Chondrocyte (in vitro differentiated cells): Measurements from ENCODE around the gene RAI2. TPM values are rescaled to one million over a fixed set of nuclear protein-coding genes. Genes with fewer than 3 reads are reported as not detected.
A peak's percentile ranks its signal among the peaks of the same experiment; 100 is the strongest.

Experiments used
- DNase-seq: peaks from one replicate; pipeline ENCODE4 v3.0.0; 2021; ENCODE audit warnings: mixed read lengths, low spot score
- H3K27ac Mint-ChIP-seq: one replicate; pipeline ENCODE4 v1.8.0; 2021; ENCODE audit warnings: mild to moderate bottlenecking, moderate library complexity, mixed read lengths; ENCODE audit not compliant: unreplicated experiment
- H3K27me3 Mint-ChIP-seq: 2 replicates; pipeline ENCODE4 v1.8.0; 2021; ENCODE audit warnings: low read depth, mixed read lengths
- H3K36me3 Mint-ChIP-seq: 2 replicates; pipeline ENCODE4 v1.8.0; 2021; ENCODE audit warnings: low read depth, mixed read lengths
- H3K4me1 Mint-ChIP-seq: 2 replicates; pipeline ENCODE4 v1.8.0; 2021; ENCODE audit warnings: low read depth, mild to moderate bottlenecking, mixed read lengths
- H3K4me3 Mint-ChIP-seq: one replicate; pipeline ENCODE4 v1.8.0; 2021; ENCODE audit warnings: mild to moderate bottlenecking, moderate library complexity, mixed read lengths; ENCODE audit not compliant: unreplicated experiment
- H3K9me3 Mint-ChIP-seq: 2 replicates; pipeline ENCODE4 v1.8.0; 2021; ENCODE audit warnings: low read depth, mixed read lengths
- long read RNA-seq: library from polyadenylated mRNA; stranded (forward); transcript quantifications from one replicate; pipeline ENCODE4 v2.0.0, GENCODE V29; 2021
- total RNA-seq: library from RNA; stranded (reverse); gene quantifications from 3 replicates; pipeline ENCODE4 v1.2.1, GENCODE V29; 2021
- TF ChIP-seq, protein P1 (sequence below): fragments of 200-600 bp; sonication (generic); IDR thresholded peaks from 2 replicates; pipeline ENCODE4 v1.5.0; 2021; ENCODE audit warnings: antibody characterized with exemption, mild to moderate bottlenecking, moderate library complexity

Gene RAI2
- 0.85 to 0.97 TPM (median 0.87 TPM) in 3 replicates for total RNA-seq
- long read RNA-seq, partial matches to known transcripts = 0 of 4 reads
- long read RNA-seq, other reads (novel, unspliced or antisense) = 4 of 4 reads

DNA sequence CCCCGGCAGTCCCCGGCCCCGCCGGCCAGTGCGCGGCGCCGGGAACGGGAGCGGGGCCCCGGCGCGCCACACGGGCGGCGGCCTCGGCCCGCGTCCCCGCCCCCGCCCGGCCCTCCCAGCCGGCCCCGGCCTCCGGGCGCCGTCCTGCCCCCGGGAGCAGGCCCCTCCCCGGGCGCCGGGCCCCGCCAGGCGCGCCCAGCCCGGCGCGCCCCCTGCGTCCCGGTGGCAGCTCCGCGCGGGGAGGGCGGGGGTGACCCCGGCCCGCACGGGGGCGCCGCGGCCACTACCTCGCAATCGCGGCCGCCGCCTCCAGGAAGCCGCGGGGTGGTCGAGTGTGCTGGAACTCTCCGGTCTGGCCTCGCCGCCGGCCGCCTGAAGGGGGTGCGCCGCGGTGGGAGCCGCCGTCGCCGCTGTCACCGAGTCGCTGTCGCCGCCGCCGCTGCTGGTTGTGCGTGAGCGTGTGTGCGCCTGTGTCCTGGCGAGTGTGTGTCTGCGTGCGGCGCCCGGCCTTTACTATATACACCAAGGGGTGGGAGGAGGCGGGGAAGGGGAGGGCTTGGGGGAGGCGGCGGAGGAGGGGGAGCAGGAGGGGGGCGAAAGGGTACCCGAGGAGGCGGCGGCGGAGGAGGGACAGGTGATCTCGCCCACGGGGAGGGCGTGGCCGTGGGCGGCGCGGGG, at the start of gene RAI2:
RAI2 (minus strand) TSS at position 488 of the 678 bp plus-strand sequence. CDS start 59,288 bp downstream, outside the sequence.
- no peaks in the 10 kb centered on the region for H3K36me3 Mint-ChIP-seq
- H3K4me3 Mint-ChIP-seq = peak within 1 kb of the TSS; percentile 60
- DNase-seq = no peak
- peaks cover 67% of the 10 kb centered on the region for H3K27me3 Mint-ChIP-seq
- TF ChIP-seq, protein P1, sequence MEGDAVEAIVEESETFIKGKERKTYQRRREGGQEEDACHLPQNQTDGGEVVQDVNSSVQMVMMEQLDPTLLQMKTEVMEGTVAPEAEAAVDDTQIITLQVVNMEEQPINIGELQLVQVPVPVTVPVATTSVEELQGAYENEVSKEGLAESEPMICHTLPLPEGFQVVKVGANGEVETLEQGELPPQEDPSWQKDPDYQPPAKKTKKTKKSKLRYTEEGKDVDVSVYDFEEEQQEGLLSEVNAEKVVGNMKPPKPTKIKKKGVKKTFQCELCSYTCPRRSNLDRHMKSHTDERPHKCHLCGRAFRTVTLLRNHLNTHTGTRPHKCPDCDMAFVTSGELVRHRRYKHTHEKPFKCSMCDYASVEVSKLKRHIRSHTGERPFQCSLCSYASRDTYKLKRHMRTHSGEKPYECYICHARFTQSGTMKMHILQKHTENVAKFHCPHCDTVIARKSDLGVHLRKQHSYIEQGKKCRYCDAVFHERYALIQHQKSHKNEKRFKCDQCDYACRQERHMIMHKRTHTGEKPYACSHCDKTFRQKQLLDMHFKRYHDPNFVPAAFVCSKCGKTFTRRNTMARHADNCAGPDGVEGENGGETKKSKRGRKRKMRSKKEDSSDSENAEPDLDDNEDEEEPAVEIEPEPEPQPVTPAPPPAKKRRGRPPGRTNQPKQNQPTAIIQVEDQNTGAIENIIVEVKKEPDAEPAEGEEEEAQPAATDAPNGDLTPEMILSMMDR = peak; percentile 26
- no peak within 1 kb of the TSS for H3K27ac Mint-ChIP-seq
- no peaks in the 10 kb centered on the region for H3K9me3 Mint-ChIP-seq
- H3K4me1 Mint-ChIP-seq = peaks cover 10% of the 10 kb centered on the region

DNA sequence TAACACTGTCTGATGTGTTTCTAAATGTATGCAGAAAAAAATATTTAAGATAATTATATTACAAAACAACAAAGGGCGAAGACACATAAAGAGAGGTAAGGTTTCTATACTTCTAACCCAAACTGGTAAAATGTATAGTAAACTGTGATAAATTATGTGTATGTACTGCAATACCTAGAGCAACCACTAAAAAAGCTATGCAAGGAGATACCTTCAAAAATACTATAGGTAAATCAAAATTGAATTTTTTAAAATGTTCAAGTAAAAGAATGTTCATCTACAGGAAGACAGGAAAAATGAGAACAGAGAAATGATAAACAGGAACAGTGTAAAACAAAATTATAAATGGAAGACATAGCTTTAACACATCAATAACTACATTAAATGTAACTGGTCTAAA, 27.3 kb upstream of the RAI2 start:
- Mint-ChIP-seq H3K9me3 (peaks cover 2% of the 10 kb centered on the region), H3K27ac (no peak overlapping the region), H3K27me3 (peaks cover 7% of the 10 kb centered on the region)

DNA sequence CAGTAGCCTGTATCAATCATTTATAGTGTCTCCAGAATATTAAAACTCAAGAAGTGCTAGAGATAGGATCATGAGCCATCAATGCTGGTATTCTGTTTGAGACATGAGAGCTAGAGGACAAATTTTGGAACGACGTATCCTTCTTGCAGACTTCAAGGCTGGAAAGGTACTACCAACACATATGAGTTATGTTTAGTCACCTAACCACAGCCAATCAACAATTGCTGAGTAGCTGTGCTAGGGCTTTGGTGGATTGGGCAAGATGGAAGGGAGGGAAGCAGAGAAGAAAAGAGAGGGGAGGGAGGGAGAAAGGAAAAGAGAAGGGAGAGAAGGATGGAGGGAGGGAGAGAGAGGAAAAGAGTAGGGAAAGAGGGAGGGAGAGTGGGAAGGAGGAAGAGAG, 21.6 kb upstream of the RAI2 start:
- Mint-ChIP-seq H3K4me3 (no peak overlapping the region), H3K27me3 (peaks cover 10% of the 10 kb centered on the region), H3K27ac (no peak overlapping the region), H3K9me3 (no peaks in the 10 kb centered on the region), H3K4me1 (no peaks in the 10 kb centered on the region), H3K36me3 (no peaks in the 10 kb centered on the region)
- no peak for DNase-seq
- TF ChIP-seq, protein P1 = no peak

More for the DNA sequence above, 27.3 kb upstream of the RAI2 start:
- no peak for DNase-seq
- Mint-ChIP-seq H3K36me3 (no peaks in the 10 kb centered on the region), H3K4me1 (no peaks in the 10 kb centered on the region), H3K4me3 (no peak overlapping the region)
- TF ChIP-seq, protein P1 = no peak

GRCh38 chrX:17878028-17878670, 17.1 kb upstream of the RAI2 start:
- Mint-ChIP-seq H3K27me3 (peaks cover 4% of the 10 kb centered on the region), H3K36me3 (no peaks in the 10 kb centered on the region), H3K4me3 (no peak overlapping the region), H3K4me1 (no peaks in the 10 kb centered on the region), H3K27ac (no peak overlapping the region), H3K9me3 (peaks cover 15% of the 10 kb centered on the region)
- DNase-seq = no peak
- TF ChIP-seq, protein P1 = no peak

DNA sequence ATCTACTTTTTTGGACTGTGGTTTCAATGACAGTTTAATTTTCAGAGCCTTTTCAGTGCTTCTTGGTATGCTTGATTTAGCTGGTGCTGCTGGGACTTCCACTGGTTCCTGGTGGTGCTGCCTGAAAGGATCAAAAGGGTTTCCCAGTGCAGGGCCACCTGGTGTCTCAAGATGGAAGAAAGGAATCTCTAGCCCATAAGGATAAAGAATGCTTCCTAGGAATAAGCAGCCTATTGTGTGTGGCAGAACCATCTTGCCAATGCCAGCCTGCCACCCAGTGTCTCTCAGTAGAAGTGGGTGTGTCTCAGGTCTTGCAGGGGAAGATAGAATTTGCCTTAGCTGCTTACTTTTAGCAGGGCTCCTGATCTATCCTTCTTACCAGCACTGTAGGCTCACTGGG, 15.0 kb upstream of the RAI2 start:
- H3K27ac Mint-ChIP-seq = no peak overlapping the region
- TF ChIP-seq, protein P1 = no peak
- no peaks in the 10 kb centered on the region for H3K4me1 Mint-ChIP-seq
- H3K27me3 Mint-ChIP-seq = no peaks in the 10 kb centered on the region
- H3K4me3 Mint-ChIP-seq = no peak overlapping the region
- H3K9me3 Mint-ChIP-seq = peaks cover 16% of the 10 kb centered on the region
- DNase-seq = no peak
- H3K36me3 Mint-ChIP-seq = no peaks in the 10 kb centered on the region
